C4-2B (cell line): Measurements from ENCODE around the gene BAHCC1.

ENCODE experiments used
- ZFX ChIP-seq: fragments of 450-650 bp; IDR thresholded peaks from 2 replicates; pipeline ENCODE4 v1.6.1; 2017
- TF ChIP-seq, protein P1 (sequence below): fragments of 450-650 bp; conservative IDR thresholded peaks from 2 replicates; pipeline ENCODE4 v1.5.1; 2017; ENCODE audit warnings: mild to moderate bottlenecking

DNA sequence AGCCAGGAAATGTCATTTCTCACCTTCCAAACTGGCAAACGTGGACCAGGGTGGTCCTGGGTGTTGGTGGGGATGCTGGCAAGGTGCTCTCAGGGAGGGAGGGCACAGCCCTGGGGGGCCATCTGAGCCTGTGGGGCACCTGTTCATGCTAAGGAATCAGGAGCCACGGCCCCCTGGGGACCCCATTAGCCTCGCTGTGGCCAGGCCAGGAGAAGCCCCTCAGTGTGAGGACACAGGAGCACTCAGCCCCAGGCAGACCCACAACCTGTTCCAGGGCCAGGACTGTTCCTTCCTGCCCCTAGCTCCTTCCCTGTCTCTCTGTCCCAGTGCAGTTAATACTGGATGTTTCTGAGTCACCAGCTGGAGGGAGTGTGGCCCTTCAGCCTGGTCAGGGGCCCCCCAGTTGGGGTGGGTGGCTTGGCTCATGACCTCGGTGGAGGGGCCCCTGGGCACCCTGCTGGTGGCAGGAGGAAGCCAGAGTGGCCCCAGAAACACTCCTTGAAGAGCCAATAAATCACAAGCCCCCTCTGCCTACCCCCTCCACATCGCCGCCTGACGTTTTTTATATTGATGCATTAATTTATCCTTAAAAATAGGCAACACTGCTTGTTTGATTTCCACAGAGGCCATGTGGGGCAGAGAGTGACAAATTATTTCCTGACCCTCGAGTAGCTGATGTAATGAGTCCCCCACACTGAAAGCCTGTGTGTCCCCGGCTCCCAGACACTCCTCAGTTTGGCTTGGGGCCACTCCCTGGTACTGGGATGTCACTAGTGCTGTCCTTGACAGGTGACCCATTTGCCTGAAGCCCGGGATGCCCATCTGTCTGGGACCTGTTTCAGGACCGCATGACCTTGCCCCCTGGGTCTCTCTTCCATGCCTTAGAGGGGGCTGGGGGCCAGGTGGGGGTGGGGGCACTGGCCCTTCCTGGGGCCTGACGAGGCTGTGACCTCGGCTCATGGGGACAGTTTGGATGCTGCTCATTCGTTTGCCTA, 95.0 kb downstream of the BAHCC1 start:
- TF ChIP-seq, protein P1, sequence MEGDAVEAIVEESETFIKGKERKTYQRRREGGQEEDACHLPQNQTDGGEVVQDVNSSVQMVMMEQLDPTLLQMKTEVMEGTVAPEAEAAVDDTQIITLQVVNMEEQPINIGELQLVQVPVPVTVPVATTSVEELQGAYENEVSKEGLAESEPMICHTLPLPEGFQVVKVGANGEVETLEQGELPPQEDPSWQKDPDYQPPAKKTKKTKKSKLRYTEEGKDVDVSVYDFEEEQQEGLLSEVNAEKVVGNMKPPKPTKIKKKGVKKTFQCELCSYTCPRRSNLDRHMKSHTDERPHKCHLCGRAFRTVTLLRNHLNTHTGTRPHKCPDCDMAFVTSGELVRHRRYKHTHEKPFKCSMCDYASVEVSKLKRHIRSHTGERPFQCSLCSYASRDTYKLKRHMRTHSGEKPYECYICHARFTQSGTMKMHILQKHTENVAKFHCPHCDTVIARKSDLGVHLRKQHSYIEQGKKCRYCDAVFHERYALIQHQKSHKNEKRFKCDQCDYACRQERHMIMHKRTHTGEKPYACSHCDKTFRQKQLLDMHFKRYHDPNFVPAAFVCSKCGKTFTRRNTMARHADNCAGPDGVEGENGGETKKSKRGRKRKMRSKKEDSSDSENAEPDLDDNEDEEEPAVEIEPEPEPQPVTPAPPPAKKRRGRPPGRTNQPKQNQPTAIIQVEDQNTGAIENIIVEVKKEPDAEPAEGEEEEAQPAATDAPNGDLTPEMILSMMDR: no peak
- no peak for TF ChIP-seq ZFX
